Epithelial cell of prostate (primary cell): ENCODE data around the gene SPOCK1.

Experiments used
- DNase-seq: peaks from one replicate; pipeline ENCODE4 v3.0.0-alpha.2; 2011; ENCODE audit warnings: low read depth, low spot score
- H3K27ac ChIP-seq: fragments of 450-650 bp; 2 replicates; pipeline ENCODE4 v1.5.1; 2017; ENCODE audit warnings: mild to moderate bottlenecking

The SPOCK1 gene

GRCh38 chr5:137215261-137215660 is 283.9 kb downstream of the SPOCK1 start:
- no peak for DNase-seq

GRCh38 chr5:137214446-137215189 is 284.5 kb downstream of the SPOCK1 start:
- no peak overlapping the region for H3K27ac ChIP-seq
- no peak for DNase-seq

More at GRCh38 chr5:137215261-137215660, 283.9 kb downstream of the SPOCK1 start:
- no peak overlapping the region for H3K27ac ChIP-seq

GRCh38 chr5:137212471-137212870 is 286.7 kb downstream of the SPOCK1 start:
- DNase-seq, result no peak
- no peak overlapping the region for H3K27ac ChIP-seq

- DNase-seq, result no peak
- no peak overlapping the region for H3K27ac ChIP-seq
These were observed 289.8 kb downstream of the SPOCK1 start for GRCh38 chr5:137209232-137209809.

GRCh38 chr5:137207023-137207760 is 291.9 kb downstream of the SPOCK1 start:
- H3K27ac ChIP-seq, result no peak overlapping the region
- DNase-seq, result no peak

GRCh38 chr5:137206030-137206715 is 293.0 kb downstream of the SPOCK1 start:
- DNase-seq, result no peak
- peak overlapping the region; percentile 65 for H3K27ac ChIP-seq

- DNase-seq, result peak; percentile 73
- H3K27ac ChIP-seq, result peak overlapping the region; percentile 65
These were observed 293.7 kb downstream of the SPOCK1 start for GRCh38 chr5:137205231-137206027.

GRCh38 chr5:137203011-137203632 is 296.0 kb downstream of the SPOCK1 start:
- no peak overlapping the region for H3K27ac ChIP-seq
- DNase-seq, result no peak

GRCh38 chr5:137201876-137202275 is 297.2 kb downstream of the SPOCK1 start:
- no peak overlapping the region for H3K27ac ChIP-seq
- no peak for DNase-seq

GRCh38 chr5:137200906-137201700 is 298.0 kb downstream of the SPOCK1 start:
- H3K27ac ChIP-seq, result no peak overlapping the region
- DNase-seq, result no peak

- no peak for DNase-seq
- no peak overlapping the region for H3K27ac ChIP-seq
These were observed 299.2 kb downstream of the SPOCK1 start for GRCh38 chr5:137199966-137200365.

GRCh38 chr5:137199201-137199600 is 299.9 kb downstream of the SPOCK1 start:
- no peak for DNase-seq
- H3K27ac ChIP-seq, result no peak overlapping the region

GRCh38 chr5:137195483-137195882 is 303.6 kb downstream of the SPOCK1 start:
- peak; percentile 79 for DNase-seq
- no peak overlapping the region for H3K27ac ChIP-seq

- no peak for DNase-seq
These were observed 304.8 kb downstream of the SPOCK1 start for GRCh38 chr5:137194300-137194699.

GRCh38 chr5:137192293-137192743 is 306.8 kb downstream of the SPOCK1 start:
- peak overlapping the region; percentile 41 for H3K27ac ChIP-seq

More at GRCh38 chr5:137194300-137194699, 304.8 kb downstream of the SPOCK1 start:
- H3K27ac ChIP-seq, result no peak overlapping the region

GRCh38 chr5:137191179-137191578 is 307.9 kb downstream of the SPOCK1 start:
- H3K27ac ChIP-seq, result no peak overlapping the region
- DNase-seq, result no peak

More at GRCh38 chr5:137192293-137192743, 306.8 kb downstream of the SPOCK1 start:
- peak; percentile 80 for DNase-seq

- no peak overlapping the region for H3K27ac ChIP-seq
- DNase-seq, result no peak
These were observed 308.7 kb downstream of the SPOCK1 start for GRCh38 chr5:137190441-137190840.

GRCh38 chr5:137190031-137190430 is 309.1 kb downstream of the SPOCK1 start:
- no peak overlapping the region for H3K27ac ChIP-seq
- DNase-seq, result no peak
